GM12801 (cell line): ENCODE measurements around the gene COPRS.

Source experiments
- TF ChIP-seq, protein P1 (sequence below): IDR thresholded peaks from one replicate; pipeline ENCODE4 v1.5.1; 2011; ENCODE audit warnings: control low read depth; ENCODE audit not compliant: insufficient read length; ENCODE audit errors: extremely low read depth

Gene COPRS

DNA sequence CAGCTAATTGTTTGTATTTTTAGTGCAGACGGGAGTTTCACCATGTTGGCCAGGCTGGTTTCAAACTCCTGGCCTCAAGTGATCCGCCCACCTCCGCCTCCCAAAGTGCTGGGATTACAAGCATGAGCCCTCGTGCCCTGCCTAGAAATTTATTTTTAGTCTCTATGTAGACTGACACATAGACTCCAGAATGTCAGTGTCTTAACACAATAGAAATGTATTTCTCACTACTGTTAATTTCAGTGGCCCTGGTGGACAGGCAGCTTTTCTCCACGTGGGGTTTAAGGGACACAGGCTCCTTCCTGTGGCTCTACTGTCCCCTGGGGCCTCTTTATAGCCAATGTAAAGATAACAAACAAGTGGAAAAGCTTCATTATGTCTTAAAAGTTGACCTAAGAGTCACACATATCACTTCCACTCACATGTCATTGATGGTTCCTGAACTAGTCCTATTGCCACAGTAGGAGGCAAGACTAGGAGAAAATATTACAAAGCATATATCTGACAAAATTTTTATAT is 43.8 kb downstream of the COPRS start:
- TF ChIP-seq, protein P1, sequence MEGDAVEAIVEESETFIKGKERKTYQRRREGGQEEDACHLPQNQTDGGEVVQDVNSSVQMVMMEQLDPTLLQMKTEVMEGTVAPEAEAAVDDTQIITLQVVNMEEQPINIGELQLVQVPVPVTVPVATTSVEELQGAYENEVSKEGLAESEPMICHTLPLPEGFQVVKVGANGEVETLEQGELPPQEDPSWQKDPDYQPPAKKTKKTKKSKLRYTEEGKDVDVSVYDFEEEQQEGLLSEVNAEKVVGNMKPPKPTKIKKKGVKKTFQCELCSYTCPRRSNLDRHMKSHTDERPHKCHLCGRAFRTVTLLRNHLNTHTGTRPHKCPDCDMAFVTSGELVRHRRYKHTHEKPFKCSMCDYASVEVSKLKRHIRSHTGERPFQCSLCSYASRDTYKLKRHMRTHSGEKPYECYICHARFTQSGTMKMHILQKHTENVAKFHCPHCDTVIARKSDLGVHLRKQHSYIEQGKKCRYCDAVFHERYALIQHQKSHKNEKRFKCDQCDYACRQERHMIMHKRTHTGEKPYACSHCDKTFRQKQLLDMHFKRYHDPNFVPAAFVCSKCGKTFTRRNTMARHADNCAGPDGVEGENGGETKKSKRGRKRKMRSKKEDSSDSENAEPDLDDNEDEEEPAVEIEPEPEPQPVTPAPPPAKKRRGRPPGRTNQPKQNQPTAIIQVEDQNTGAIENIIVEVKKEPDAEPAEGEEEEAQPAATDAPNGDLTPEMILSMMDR, result no peak

- TF ChIP-seq, protein P1, result no peak
Measured at GRCh38 chr17:31811101-31811500, 47.9 kb downstream of the COPRS start.

DNA sequence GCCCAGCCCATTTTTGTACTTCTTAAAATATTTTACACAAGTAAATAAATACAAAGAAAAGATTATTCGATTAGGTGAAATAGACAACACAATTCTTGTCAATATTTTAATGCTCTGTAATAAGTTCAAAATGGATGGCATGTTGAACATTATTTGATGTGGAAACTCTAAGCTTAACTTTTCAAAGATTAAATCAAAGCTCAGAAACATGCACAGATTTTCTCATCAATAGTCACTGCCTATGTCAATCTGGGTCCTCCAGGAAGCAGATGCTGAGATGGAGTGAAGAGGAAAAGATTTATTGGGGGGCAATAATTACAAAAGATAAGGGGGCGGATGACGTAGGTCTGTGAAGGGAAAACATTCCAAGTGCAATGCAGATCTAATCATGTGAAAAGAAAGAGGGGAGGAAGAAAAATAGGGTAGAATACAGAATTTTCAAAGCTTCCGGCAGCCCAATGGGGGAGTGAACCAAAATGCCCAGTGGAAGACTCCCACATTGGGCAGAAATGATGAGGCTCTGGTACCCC is 50.5 kb downstream of the COPRS start:
- TF ChIP-seq, protein P1, result no peak

DNA sequence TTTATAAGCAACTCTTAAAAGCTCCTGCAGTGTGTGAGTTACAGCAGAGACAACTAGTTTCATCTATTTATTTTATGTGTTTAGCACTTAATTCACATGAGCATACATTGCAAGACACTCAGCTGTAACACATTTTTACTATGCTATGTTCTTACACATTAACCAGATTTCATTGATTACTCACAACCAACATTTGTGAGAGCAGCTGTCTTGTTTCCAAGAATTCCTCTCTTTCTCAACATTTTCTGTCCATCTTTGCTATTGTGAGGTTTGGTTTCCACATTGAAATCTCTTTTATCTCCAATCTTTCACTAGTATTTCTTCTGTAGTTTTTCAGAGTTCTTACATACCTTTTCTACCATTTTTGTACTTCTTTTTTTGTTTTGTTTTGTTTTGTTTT is 51.2 kb downstream of the COPRS start:
- TF ChIP-seq, protein P1, result no peak

DNA sequence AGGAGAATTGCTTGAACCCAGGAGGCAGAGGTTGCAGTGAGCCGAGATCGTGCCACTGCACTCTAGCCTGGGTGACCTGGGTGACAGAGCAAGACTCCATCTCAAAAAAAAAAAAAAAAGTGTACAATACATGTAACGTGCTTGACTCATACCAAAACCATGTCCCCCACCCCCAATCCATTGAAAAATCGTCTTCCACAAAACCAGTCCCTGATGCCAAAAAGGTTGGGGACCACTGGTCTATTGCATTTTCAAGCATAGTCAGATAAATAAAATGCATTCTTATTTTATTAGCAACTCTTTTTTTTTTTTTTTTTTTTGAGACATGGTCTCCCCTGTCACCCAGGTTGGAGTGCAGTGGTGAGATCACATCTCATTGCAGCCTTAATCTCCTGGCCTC is 52.1 kb downstream of the COPRS start:
- TF ChIP-seq, protein P1, result no peak

DNA sequence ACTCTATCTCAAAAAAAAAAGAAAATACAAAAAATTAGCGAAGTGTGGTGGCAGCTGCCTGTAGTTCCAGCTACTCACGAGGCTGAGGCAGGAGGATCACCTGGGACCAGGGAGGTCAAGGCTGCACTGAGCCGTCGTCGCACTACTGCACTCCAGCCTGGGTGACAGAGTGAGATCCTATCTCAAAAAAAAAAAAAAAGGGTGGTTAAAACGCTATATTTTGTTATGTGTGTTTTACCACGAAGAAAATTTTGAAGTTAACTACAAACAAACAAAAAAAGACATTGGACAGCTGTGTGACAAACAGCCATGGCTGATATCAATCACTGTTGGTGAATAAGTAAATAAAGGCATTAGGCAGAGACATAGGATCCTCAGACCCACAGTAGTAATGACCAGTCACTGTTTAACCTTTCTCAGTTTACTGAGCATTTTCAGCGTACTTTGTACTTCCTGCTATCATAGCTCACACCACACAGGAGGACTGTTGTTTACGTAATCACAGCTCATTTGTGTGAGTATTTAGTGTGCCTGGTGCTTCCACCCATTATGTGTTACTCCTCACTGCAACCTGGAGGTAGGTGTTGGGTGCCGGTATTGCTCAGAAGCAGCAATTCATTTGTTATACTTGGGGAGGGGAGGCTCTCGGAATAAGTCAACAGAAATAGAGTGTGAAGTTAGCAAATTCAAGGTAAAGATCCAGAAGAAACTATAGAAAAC is 55.4 kb downstream of the COPRS start:
- TF ChIP-seq, protein P1, result no peak

GRCh38 chr17:31802502-31802901 is 56.5 kb downstream of the COPRS start:
- TF ChIP-seq, protein P1, result no peak
